HEK293T (cell line): ENCODE results near the gene KHDC1L.

Source experiments
- CTCF ChIA-PET: fragments of 350-600 bp; formaldehyde crosslinking; extraction: SDS; loops from one replicate; lab custom pipeline; 2021; ENCODE audit warnings: antibody characterized with exemption, inconsistent platforms; lab: Yijun Ruan, JAX
- POLR2A ChIA-PET: fragments of 350-600 bp; formaldehyde crosslinking; extraction: SDS; loops from one replicate; lab custom pipeline; 2020; ENCODE audit warnings: antibody characterized with exemption, inconsistent platforms; lab: Yijun Ruan, JAX
- DNase-seq: peaks from one replicate; pipeline ENCODE4 v3.0.0; 2012; ENCODE audit warnings: mixed read lengths; ENCODE audit errors: extremely low spot score
- ARNT ChIP-seq: fragments of 450-650 bp; IDR thresholded peaks from 2 replicates; pipeline ENCODE4 v1.6.1; 2017; ENCODE audit warnings: mild to moderate bottlenecking
- BHLHE40 ChIP-seq: fragments of 450-650 bp; IDR thresholded peaks from 2 replicates; pipeline ENCODE4 v1.6.1; 2016; ENCODE audit warnings: mild to moderate bottlenecking, moderate library complexity, borderline replicate concordance
- CTBP1 ChIP-seq: fragments of 450-650 bp; IDR thresholded peaks from 2 replicates; pipeline ENCODE4 v1.6.1; 2016; ENCODE audit warnings: borderline replicate concordance
- ELF4 ChIP-seq: fragments of 450-650 bp; IDR thresholded peaks from 2 replicates; pipeline ENCODE4 v1.6.1; 2017; ENCODE audit warnings: antibody characterized with exemption
- FOXA1 ChIP-seq: fragments of 450-650 bp; IDR thresholded peaks from 2 replicates; pipeline ENCODE4 v1.6.1; 2016; ENCODE audit warnings: mild to moderate bottlenecking
- FOXK2 ChIP-seq: fragments of 450-650 bp; IDR thresholded peaks from 2 replicates; pipeline ENCODE4 v1.6.1; 2016; ENCODE audit warnings: mild to moderate bottlenecking
- FOXM1 ChIP-seq: fragments of 450-650 bp; IDR thresholded peaks from 2 replicates; pipeline ENCODE4 v1.6.1; 2017; ENCODE audit warnings: mild to moderate bottlenecking, borderline replicate concordance
- HDGF ChIP-seq: fragments of 450-650 bp; IDR thresholded peaks from 2 replicates; pipeline ENCODE4 v1.6.1; 2017; ENCODE audit warnings: antibody characterized with exemption, borderline replicate concordance
- L3MBTL2 ChIP-seq: fragments of 450-650 bp; conservative IDR thresholded peaks from 2 replicates; pipeline ENCODE4 v1.6.1; 2016; ENCODE audit warnings: mild to moderate bottlenecking
- LEF1 ChIP-seq: fragments of 450-650 bp; IDR thresholded peaks from 2 replicates; pipeline ENCODE4 v1.6.1; 2017; ENCODE audit warnings: mild to moderate bottlenecking, borderline replicate concordance
- NFRKB ChIP-seq: fragments of 450-650 bp; IDR thresholded peaks from 2 replicates; pipeline ENCODE4 v1.6.1; 2016; ENCODE audit warnings: mild to moderate bottlenecking, moderate library complexity
- SP1 ChIP-seq: fragments of 450-650 bp; IDR thresholded peaks from 2 replicates; pipeline ENCODE4 v1.6.1; 2017
- SUZ12 ChIP-seq: fragments of 450-650 bp; IDR thresholded peaks from 2 replicates; pipeline ENCODE4 v1.6.1; 2016; ENCODE audit warnings: mild to moderate bottlenecking
- TARDBP ChIP-seq: fragments of 450-650 bp; IDR thresholded peaks from 2 replicates; pipeline ENCODE4 v1.6.1; 2016
- ZNF384 ChIP-seq: fragments of 450-650 bp; IDR thresholded peaks from 2 replicates; pipeline ENCODE4 v1.6.1; 2016
- TF ChIP-seq, protein P1 (sequence below): fragments of 450-650 bp; IDR thresholded peaks from 2 replicates; pipeline ENCODE4 v1.6.1; 2016

KHDC1L gene

DNA sequence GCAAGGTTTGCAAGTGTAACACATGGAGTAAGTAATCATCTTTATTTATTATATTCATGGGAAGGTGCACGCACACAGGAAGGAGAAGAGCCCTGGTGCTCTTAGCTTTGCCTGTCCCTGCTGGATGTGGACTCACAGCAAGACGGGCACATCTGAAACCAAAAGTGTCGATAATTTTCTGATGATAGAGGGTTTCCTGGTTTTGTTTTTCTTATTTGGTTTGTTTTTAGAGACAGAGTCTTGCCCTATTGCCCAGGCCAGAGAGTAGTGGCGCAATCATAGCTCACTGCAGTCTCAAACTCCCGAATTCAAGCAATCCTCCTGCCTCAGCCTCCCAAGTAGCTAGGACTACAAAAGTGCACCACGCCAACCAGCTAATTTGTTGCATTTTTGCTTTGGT is 7.8 kb upstream of the KHDC1L start:
- POLR2A ChIA-PET: no interaction called here
- TF ChIP-seq FOXK2 (no peak), NFRKB (no peak), BHLHE40 (no peak), HDGF (no peak), ELF4 (no peak), ZNF384 (no peak), LEF1 (no peak), SP1 (no peak)
- TF ChIP-seq, protein P1, sequence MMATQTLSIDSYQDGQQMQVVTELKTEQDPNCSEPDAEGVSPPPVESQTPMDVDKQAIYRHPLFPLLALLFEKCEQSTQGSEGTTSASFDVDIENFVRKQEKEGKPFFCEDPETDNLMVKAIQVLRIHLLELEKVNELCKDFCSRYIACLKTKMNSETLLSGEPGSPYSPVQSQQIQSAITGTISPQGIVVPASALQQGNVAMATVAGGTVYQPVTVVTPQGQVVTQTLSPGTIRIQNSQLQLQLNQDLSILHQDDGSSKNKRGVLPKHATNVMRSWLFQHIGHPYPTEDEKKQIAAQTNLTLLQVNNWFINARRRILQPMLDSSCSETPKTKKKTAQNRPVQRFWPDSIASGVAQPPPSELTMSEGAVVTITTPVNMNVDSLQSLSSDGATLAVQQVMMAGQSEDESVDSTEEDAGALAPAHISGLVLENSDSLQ: no peak
- DNase-seq: no peak
- CTCF ChIA-PET: interaction anchor here (0.6 to 0.7 kb wide), 3 partner anchors 20 to 420 kb away, joined by 3 to 7 read pairs (median 3); no protein-coding TSS in a partner anchor

DNA sequence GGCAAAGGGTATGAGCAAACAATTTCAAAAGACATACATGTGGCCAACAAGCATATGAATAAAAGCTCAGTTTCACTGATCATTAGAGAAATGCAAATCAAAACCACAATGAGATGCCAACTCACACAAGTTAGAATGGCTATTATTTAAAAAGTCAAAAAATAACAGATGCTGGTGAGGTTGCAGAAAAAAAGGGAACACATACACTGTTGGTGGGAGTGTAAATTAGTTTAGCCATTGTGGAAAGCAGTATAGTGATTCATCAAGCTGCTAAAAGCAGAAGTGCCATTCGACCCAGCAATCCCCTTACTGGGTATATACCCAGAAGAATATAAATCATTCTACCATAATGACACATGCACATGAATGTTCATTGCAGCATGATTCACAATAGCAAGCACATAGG is 6.7 kb upstream of the KHDC1L start:
- POLR2A ChIA-PET: no interaction called here
- DNase-seq: no peak
- CTCF ChIA-PET: no interaction called here
- TF ChIP-seq TARDBP (no peak), ELF4 (no peak), FOXA1 (no peak), L3MBTL2 (no peak), NFRKB (no peak), SUZ12 (no peak), ZNF384 (no peak), FOXM1 (no peak)

DNA sequence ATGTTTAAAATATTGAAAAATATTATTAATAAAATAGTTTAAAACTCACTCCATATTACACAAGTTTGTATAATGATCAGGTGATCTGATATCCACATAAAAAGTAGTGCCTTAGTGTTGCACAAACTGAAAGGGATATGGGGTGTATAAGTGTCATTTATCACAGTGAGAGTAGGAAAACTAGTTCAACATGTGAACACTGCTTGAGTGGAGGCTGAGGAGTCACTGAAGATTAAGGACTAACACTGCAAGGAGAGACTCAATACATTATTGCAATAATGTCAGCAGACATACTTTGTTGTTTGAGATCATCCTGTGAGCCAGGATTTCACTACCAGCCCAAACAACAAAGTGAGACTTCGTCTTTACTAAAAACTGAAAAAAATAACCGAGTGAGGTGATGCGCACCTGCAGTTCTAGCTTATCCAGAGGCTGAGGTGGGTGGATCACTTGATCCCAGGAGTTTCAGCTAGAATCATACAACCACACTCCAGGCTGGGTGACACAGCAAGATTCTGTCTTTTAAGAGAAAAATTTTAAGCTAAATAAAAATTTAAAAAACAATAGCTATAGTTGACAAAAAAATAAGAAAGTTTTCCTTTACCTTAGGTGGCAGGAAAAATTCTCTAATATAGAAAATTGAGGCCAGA is 2.4 kb upstream of the KHDC1L start:
- TF ChIP-seq NFRKB (no peak), CTBP1 (no peak), BHLHE40 (no peak)
- no peak for DNase-seq
- CTCF ChIA-PET: no interaction called here
- POLR2A ChIA-PET: no interaction called here

DNA sequence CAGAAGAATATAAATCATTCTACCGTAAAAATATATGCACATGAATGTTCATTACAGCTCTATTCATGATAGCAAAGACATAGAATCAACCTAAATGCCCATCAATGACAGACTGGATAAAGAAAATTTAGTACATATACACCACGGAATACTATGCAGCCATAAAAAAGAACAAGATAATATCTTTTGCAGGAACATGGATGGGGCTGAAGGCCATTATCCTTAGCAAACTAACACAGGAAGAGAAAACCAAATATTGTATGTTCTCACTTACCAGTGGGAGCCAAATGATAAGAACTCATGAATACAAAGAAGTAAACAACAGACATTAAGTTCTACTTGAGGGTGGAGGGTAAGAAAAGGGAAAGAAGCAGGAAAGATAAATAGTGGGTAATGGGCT is 8.4 kb downstream of the KHDC1L start:
- ChIA-PET POLR2A (no interaction called here), CTCF (no interaction called here)
- no peak for TF ChIP-seq NFRKB
- TF ChIP-seq FOXM1: no peak
- TF ChIP-seq CTBP1: no peak
- TF ChIP-seq, protein P1: no peak
- no peak for TF ChIP-seq HDGF
- no peak for TF ChIP-seq ARNT
- no peak for TF ChIP-seq ZNF384
- no peak for TF ChIP-seq FOXK2
- no peak for TF ChIP-seq ELF4
- no peak for TF ChIP-seq LEF1
- DNase-seq: no peak

DNA sequence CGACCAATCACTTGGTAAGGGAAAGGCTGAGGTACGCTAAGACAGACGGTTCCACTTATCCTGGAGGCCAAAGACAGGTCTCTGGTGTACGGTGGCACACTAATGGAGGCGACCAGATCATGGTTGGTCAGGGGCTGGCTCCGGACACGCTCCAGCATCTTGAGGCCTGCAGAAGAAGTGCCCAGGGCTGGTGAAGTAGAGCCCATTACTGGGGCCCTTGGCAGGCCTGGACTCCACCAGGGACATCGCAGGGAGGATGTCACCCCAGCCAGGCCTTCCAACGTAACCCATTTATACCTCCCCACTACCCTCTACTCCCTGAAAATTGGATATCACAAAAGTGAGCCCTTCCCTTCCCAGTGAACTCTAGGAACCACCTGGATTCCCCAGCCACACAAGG is 16.2 kb downstream of the KHDC1L start:
- TF ChIP-seq LEF1 (no peak), TARDBP (no peak), HDGF (no peak), SUZ12 (no peak), ARNT (no peak), SP1 (no peak), BHLHE40 (no peak), ELF4 (no peak), ZNF384 (no peak), FOXK2 (no peak), L3MBTL2 (no peak), FOXA1 (no peak), FOXM1 (no peak), CTBP1 (no peak), NFRKB (no peak)
- ChIA-PET POLR2A (no interaction called here), CTCF (no interaction called here)
- DNase-seq: no peak

DNA sequence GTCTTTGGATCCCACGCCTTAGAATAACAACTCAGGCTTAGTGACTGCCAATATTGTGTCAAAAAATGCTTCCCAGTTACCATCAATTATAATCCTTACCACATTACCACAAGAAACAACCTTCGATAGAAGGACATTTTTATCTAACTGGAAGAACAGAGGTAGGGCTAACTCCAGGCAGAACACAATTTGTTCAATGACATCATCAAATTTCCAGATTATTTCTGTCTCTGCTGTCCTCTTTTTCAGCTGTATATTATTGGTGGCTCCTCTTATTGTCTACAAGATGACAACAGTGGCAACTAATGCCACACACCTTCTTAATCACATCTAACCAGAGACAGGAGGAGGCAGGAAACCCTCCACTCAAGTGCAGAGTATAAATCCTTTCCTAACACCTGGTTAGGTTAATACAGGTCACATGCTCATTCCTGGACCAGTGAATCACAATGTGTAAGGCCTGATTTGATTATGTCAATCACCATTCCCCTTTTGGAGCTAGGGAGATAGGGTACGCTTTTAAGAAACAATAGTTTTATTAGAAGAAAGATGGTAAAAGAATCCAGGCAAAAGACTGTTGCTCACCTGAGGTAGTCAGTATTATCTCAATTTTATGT is 18.0 kb downstream of the KHDC1L start:
- no peak for DNase-seq
- CTCF ChIA-PET: no interaction called here
- TF ChIP-seq FOXK2 (no peak), HDGF (no peak)
- POLR2A ChIA-PET: no interaction called here

DNA sequence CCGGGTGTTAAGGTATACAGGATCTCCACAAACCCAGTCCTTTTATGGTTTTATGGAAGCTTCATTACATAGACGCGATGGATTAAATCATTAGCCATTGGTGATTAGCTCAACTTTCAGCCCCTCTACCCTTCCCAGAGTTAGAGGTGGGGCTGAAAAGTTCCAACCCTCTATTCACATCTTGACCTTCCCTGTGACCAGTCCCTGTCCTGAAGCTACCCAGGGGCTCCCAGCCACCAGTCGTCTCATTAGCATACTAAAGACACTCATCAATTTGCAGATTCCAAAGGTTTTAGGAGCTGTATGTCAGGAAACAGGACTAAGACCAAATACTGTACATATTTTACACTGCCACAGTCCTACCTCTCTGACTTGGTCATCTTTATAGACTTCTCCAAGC is 21.0 kb downstream of the KHDC1L start:
- TF ChIP-seq ARNT (no peak), NFRKB (no peak), FOXK2 (no peak), ELF4 (no peak), FOXM1 (no peak), L3MBTL2 (no peak), FOXA1 (no peak), CTBP1 (no peak), SP1 (no peak), LEF1 (no peak), HDGF (no peak)
- ChIA-PET CTCF (interaction anchor here (0.7 to 1.0 kb wide), 2 partner anchors 22 to 184 kb away, joined by 3 to 10 read pairs; no protein-coding TSS in a partner anchor), POLR2A (no interaction called here)
- no peak for DNase-seq
